ENCODE data around the gene TRIM27. TPM values are rescaled to one million over a fixed set of nuclear protein-coding genes. Genes with fewer than 3 reads are reported as not detected.

The TRIM27 gene
- total and polyA plus RNA-seq, 2 donors (not counting 1 experiment from before 2014, with no cell fraction given), result 42.7 to 43.8 TPM

GRCh38 chr6:28901831-28902230 is 22.0 kb downstream of the TRIM27 start:
- no peak overlapping the region for H3K4me2 ChIP-seq (ENCODE audit: extremely low read depth, insufficient read depth, low read length)
- no peaks in the 10 kb centered on the region for H4K20me1 ChIP-seq (ENCODE audit: control insufficient read depth, extremely low read depth, insufficient read depth, low read length)
- no peaks in the 10 kb centered on the region for H3K4me1 ChIP-seq (ENCODE audit: control insufficient read depth, extremely low read depth, insufficient read depth, low read length)
- H3K4me3 ChIP-seq (replicated peaks in 1 of 4; ENCODE audit: control extremely low read depth in 1 of 4, insufficient read depth in 1 of 4, low read depth in 3 of 4, low read length in 4 of 4), result no peak overlapping the region
- H3K9me3 ChIP-seq (ENCODE audit: control insufficient read depth, insufficient read depth, low read depth, low read length), result no peaks in the 10 kb centered on the region
- no peak overlapping the region for H3K9ac ChIP-seq (ENCODE audit: insufficient read depth, low read length)
- no peak for TF ChIP-seq EZH2 (IDR thresholded peaks at IDR 0.05; ENCODE audit: low read length, missing control alignments)
- no peak for TF ChIP-seq CTCF (conservative IDR thresholded peaks at IDR 0.05 in 1 of 2, IDR thresholded peaks at IDR 0.05 in 1 of 2; ENCODE audit: low read depth in 1 of 2, low read length in 2 of 2)
- H3K27me3 ChIP-seq (ENCODE audit: control insufficient read depth, insufficient read depth, low read length), result no peaks in the 10 kb centered on the region
- H3K79me2 ChIP-seq (ENCODE audit: control insufficient read depth, insufficient read depth, low read length), result no peaks in the 10 kb centered on the region
- DNase-seq (ENCODE audit: low read depth in 2 of 2), result no peak
- no peak overlapping the region for H3K27ac ChIP-seq (ENCODE audit: insufficient read depth, low read length)
- H3K36me3 ChIP-seq (ENCODE audit: control insufficient read depth, insufficient read depth, low read length), result peaks cover 17% of the 10 kb centered on the region
- H2AFZ ChIP-seq (ENCODE audit: low read length), result no peak overlapping the region

- no peak overlapping the region for H3K4me3 ChIP-seq (replicated peaks in 1 of 4; ENCODE audit: control extremely low read depth in 1 of 4, insufficient read depth in 1 of 4, low read depth in 3 of 4, low read length in 4 of 4)
- H2AFZ ChIP-seq (ENCODE audit: low read length), result no peak overlapping the region
- H3K27ac ChIP-seq (ENCODE audit: insufficient read depth, low read length), result no peak overlapping the region
- no peak overlapping the region for H3K9ac ChIP-seq (ENCODE audit: insufficient read depth, low read length)
- H3K36me3 ChIP-seq (ENCODE audit: control insufficient read depth, insufficient read depth, low read length), result peaks cover 14% of the 10 kb centered on the region
- H3K4me2 ChIP-seq (ENCODE audit: extremely low read depth, insufficient read depth, low read length), result no peak overlapping the region
- H3K9me3 ChIP-seq (ENCODE audit: control insufficient read depth, insufficient read depth, low read depth, low read length), result no peaks in the 10 kb centered on the region
- no peaks in the 10 kb centered on the region for H3K27me3 ChIP-seq (ENCODE audit: control insufficient read depth, insufficient read depth, low read length)
- no peaks in the 10 kb centered on the region for H4K20me1 ChIP-seq (ENCODE audit: control insufficient read depth, extremely low read depth, insufficient read depth, low read length)
- TF ChIP-seq CTCF (conservative IDR thresholded peaks at IDR 0.05 in 1 of 2, IDR thresholded peaks at IDR 0.05 in 1 of 2; ENCODE audit: low read depth in 1 of 2, low read length in 2 of 2) (no peak), EZH2 (IDR thresholded peaks at IDR 0.05; ENCODE audit: low read length, missing control alignments) (no peak)
- no peak for DNase-seq (ENCODE audit: low read depth in 2 of 2)
- H3K79me2 ChIP-seq (ENCODE audit: control insufficient read depth, insufficient read depth, low read length), result no peaks in the 10 kb centered on the region
- H3K4me1 ChIP-seq (ENCODE audit: control insufficient read depth, extremely low read depth, insufficient read depth, low read length), result no peaks in the 10 kb centered on the region
These were observed 23.1 kb downstream of the TRIM27 start for GRCh38 chr6:28900577-28901256.

- Histone ChIP-seq H2AFZ (ENCODE audit: low read length) (no peak overlapping the region), H3K9ac (ENCODE audit: insufficient read depth, low read length) (no peak overlapping the region), H4K20me1 (ENCODE audit: control insufficient read depth, extremely low read depth, insufficient read depth, low read length) (no peaks in the 10 kb centered on the region), H3K4me3 (replicated peaks in 1 of 4; ENCODE audit: control extremely low read depth in 1 of 4, insufficient read depth in 1 of 4, low read depth in 3 of 4, low read length in 4 of 4) (no peak overlapping the region), H3K79me2 (ENCODE audit: control insufficient read depth, insufficient read depth, low read length) (no peaks in the 10 kb centered on the region), H3K4me1 (ENCODE audit: control insufficient read depth, extremely low read depth, insufficient read depth, low read length) (no peaks in the 10 kb centered on the region), H3K36me3 (ENCODE audit: control insufficient read depth, insufficient read depth, low read length) (peaks cover 6% of the 10 kb centered on the region), H3K4me2 (ENCODE audit: extremely low read depth, insufficient read depth, low read length) (no peak overlapping the region), H3K9me3 (ENCODE audit: control insufficient read depth, insufficient read depth, low read depth, low read length) (no peaks in the 10 kb centered on the region), H3K27ac (ENCODE audit: insufficient read depth, low read length) (no peak overlapping the region), H3K27me3 (ENCODE audit: control insufficient read depth, insufficient read depth, low read length) (no peaks in the 10 kb centered on the region)
- TF ChIP-seq CTCF (conservative IDR thresholded peaks at IDR 0.05 in 1 of 2, IDR thresholded peaks at IDR 0.05 in 1 of 2; ENCODE audit: low read depth in 1 of 2, low read length in 2 of 2) (no peak), EZH2 (IDR thresholded peaks at IDR 0.05; ENCODE audit: low read length, missing control alignments) (no peak)
- no peak for DNase-seq (ENCODE audit: low read depth in 2 of 2)
These were observed 25.1 kb downstream of the TRIM27 start for GRCh38 chr6:28898710-28898965.
